ENCODE data around the gene TMTC1. TPM values are rescaled to one million over a fixed set of nuclear protein-coding genes. Genes with fewer than 3 reads are reported as not detected.

Gene TMTC1
- total RNA-seq, 1 experiment from 2014 or later, result 109 TPM

- Mint-ChIP-seq H3K27me3 (ENCODE audit: insufficient read depth, unreplicated experiment) (no peaks in the 10 kb centered on the region), H3K27ac (ENCODE audit: low read depth, unreplicated experiment) (no peak overlapping the region), H3K4me3 (ENCODE audit: unreplicated experiment) (no peak overlapping the region), H3K9me3 (ENCODE audit: unreplicated experiment) (no peaks in the 10 kb centered on the region), H3K4me1 (ENCODE audit: insufficient read depth, unreplicated experiment) (peaks cover 27% of the 10 kb centered on the region), H3K36me3 (ENCODE audit: insufficient read depth, unreplicated experiment) (peaks cover 55% of the 10 kb centered on the region)
- ChIA-PET CTCF (no interaction called here), POLR2A (no interaction called here)
- TF ChIP-seq, protein P1, sequence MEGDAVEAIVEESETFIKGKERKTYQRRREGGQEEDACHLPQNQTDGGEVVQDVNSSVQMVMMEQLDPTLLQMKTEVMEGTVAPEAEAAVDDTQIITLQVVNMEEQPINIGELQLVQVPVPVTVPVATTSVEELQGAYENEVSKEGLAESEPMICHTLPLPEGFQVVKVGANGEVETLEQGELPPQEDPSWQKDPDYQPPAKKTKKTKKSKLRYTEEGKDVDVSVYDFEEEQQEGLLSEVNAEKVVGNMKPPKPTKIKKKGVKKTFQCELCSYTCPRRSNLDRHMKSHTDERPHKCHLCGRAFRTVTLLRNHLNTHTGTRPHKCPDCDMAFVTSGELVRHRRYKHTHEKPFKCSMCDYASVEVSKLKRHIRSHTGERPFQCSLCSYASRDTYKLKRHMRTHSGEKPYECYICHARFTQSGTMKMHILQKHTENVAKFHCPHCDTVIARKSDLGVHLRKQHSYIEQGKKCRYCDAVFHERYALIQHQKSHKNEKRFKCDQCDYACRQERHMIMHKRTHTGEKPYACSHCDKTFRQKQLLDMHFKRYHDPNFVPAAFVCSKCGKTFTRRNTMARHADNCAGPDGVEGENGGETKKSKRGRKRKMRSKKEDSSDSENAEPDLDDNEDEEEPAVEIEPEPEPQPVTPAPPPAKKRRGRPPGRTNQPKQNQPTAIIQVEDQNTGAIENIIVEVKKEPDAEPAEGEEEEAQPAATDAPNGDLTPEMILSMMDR (IDR thresholded peaks at IDR 0.05; ENCODE audit: unreplicated experiment), result no peak
- no peak for DNase-seq (ENCODE audit: unreplicated experiment)
- intact Hi-C loops (cut with micrococcal nuclease), result no loop called here
- no TSS peak for BruUV-seq (replicated peaks)
Observed at GRCh38 chr12:29671742-29672141, 112.0 kb downstream of the TMTC1 start.

DNA sequence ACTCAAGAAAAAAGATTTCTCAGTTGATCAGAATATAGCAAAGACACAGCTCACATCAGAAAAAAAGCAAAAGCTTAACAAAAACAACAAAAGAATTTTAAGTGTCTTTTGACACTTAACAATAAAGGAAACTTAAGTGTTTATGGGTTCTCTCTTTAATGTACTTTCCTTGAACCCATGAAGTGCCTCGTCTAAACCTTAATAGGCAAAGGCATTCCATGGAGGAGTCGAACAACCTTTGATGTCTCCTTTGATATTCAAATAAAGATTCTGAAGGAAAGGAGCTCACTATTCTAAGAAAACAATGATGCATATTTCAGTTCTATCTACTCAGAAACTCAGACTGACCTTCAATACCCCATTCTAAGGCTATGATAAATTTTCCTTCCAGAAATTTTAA, 116.7 kb downstream of the TMTC1 start:
- BruUV-seq (replicated peaks), result no TSS peak
- H3K27ac Mint-ChIP-seq (ENCODE audit: low read depth, unreplicated experiment), result no peak overlapping the region
- no peak overlapping the region for H3K4me3 Mint-ChIP-seq (ENCODE audit: unreplicated experiment)
- CTCF ChIA-PET, result no interaction called here
- peaks cover 73% of the 10 kb centered on the region for H3K36me3 Mint-ChIP-seq (ENCODE audit: insufficient read depth, unreplicated experiment)
- H3K27me3 Mint-ChIP-seq (ENCODE audit: insufficient read depth, unreplicated experiment), result no peaks in the 10 kb centered on the region
- intact Hi-C loops (cut with micrococcal nuclease), result no loop called here
- TF ChIP-seq, protein P1 (IDR thresholded peaks at IDR 0.05; ENCODE audit: unreplicated experiment), result no peak
- no peaks in the 10 kb centered on the region for H3K9me3 Mint-ChIP-seq (ENCODE audit: unreplicated experiment)
- DNase-seq (ENCODE audit: unreplicated experiment), result no peak
- peaks cover 28% of the 10 kb centered on the region for H3K4me1 Mint-ChIP-seq (ENCODE audit: insufficient read depth, unreplicated experiment)
- POLR2A ChIA-PET, result interaction anchor here (0.7 kb wide), 1 partner anchor 49 kb away, joined by 3 read pairs; no protein-coding TSS in a partner anchor

GRCh38 chr12:29665107-29665506, 118.6 kb downstream of the TMTC1 start:
- intact Hi-C loops (cut with micrococcal nuclease), result no loop called here
- Mint-ChIP-seq H3K36me3 (ENCODE audit: insufficient read depth, unreplicated experiment) (peaks cover 83% of the 10 kb centered on the region), H3K27me3 (ENCODE audit: insufficient read depth, unreplicated experiment) (no peaks in the 10 kb centered on the region), H3K4me3 (ENCODE audit: unreplicated experiment) (no peak overlapping the region), H3K4me1 (ENCODE audit: insufficient read depth, unreplicated experiment) (peaks cover 21% of the 10 kb centered on the region), H3K27ac (ENCODE audit: low read depth, unreplicated experiment) (peak overlapping the region; percentile 51), H3K9me3 (ENCODE audit: unreplicated experiment) (no peaks in the 10 kb centered on the region)
- CTCF ChIA-PET, result no interaction called here
- no TSS peak for BruUV-seq (replicated peaks)
- TF ChIP-seq, protein P1 (IDR thresholded peaks at IDR 0.05; ENCODE audit: unreplicated experiment), result no peak
- POLR2A ChIA-PET, result no interaction called here
- DNase-seq (ENCODE audit: unreplicated experiment), result no peak

- no peaks in the 10 kb centered on the region for H3K27me3 Mint-ChIP-seq (ENCODE audit: insufficient read depth, unreplicated experiment)
- H3K4me3 Mint-ChIP-seq (ENCODE audit: unreplicated experiment), result no peak overlapping the region
- no TSS peak for BruUV-seq (replicated peaks)
- peak overlapping the region; percentile 19 for H3K27ac Mint-ChIP-seq (ENCODE audit: low read depth, unreplicated experiment)
- CTCF ChIA-PET, result no interaction called here
- TF ChIP-seq, protein P1 (IDR thresholded peaks at IDR 0.05; ENCODE audit: unreplicated experiment), result no peak
- peaks cover 15% of the 10 kb centered on the region for H3K4me1 Mint-ChIP-seq (ENCODE audit: insufficient read depth, unreplicated experiment)
- POLR2A ChIA-PET, result no interaction called here
- no peak for DNase-seq (ENCODE audit: unreplicated experiment)
- intact Hi-C loops (cut with micrococcal nuclease), result no loop called here
- no peaks in the 10 kb centered on the region for H3K9me3 Mint-ChIP-seq (ENCODE audit: unreplicated experiment)
- peaks cover 94% of the 10 kb centered on the region for H3K36me3 Mint-ChIP-seq (ENCODE audit: insufficient read depth, unreplicated experiment)
Observed at GRCh38 chr12:29662734-29663323, 120.9 kb downstream of the TMTC1 start.

Data from MCF 10A (cell line).